OCI-LY7 (cell line): Measurements from ENCODE around the gene IQCH. TPM values are rescaled to one million over a fixed set of nuclear protein-coding genes. Genes with fewer than 3 reads are reported as not detected.
"Not testable (repeated sequence)": the region's sequence is repeated elsewhere in the genome, so short reads cannot be mapped to it uniquely, and the experiment has no call there.

ENCODE experiments used
- BruUV-seq: library from RNA; stranded (reverse); fragments of 400-500 nt; replicated peaks from 2 replicates; lab custom pipeline; 2021; lab: Mats Ljungman, UMichigan
- CTCF ChIA-PET: fragments of 300-600 bp; sonication (Branson Sonifier 250); formaldehyde crosslinking; loops from one replicate; lab custom pipeline; 2022; ENCODE audit warnings: antibody characterized with exemption; ENCODE audit not compliant: unreplicated experiment; lab: Charles Lee
- POLR2A ChIA-PET: fragments of 300-600 bp; sonication (Branson Sonifier 250); formaldehyde crosslinking; loops from one replicate; lab custom pipeline; 2022; ENCODE audit warnings: antibody characterized with exemption; lab: Charles Lee
- DNase-seq: peaks from one replicate; pipeline ENCODE4 v3.0.0-alpha.2; 2015; ENCODE audit warnings: low spot score
- H2AFZ ChIP-seq: fragments of 200-600 bp; sonication (generic), shearing (Covaris generic); 2 replicates; pipeline ENCODE4 v1.6.1; 2014; ENCODE audit warnings: mild to moderate bottlenecking, antibody characterized with exemption, low read length, moderate library complexity
- H3K27ac ChIP-seq: fragments of 200-600 bp; sonication (generic); 2 replicates; pipeline ENCODE4 v1.5.1; 2014; ENCODE audit warnings: mixed run types, low read depth, mild to moderate bottlenecking, moderate library complexity, low read length, inconsistent platforms; ENCODE audit not compliant: poor library complexity, severe bottlenecking
- H3K36me3 ChIP-seq: fragments of 200-600 bp; sonication (generic); 2 replicates; pipeline ENCODE4 v1.6.1; 2014; ENCODE audit warnings: mild to moderate bottlenecking, antibody characterized with exemption, low read length, moderate library complexity, mixed read lengths; ENCODE audit not compliant: insufficient read depth
- H3K4me1 ChIP-seq: fragments of 200-600 bp; sonication (generic); 2 replicates; pipeline ENCODE4 v1.5.1; 2014; ENCODE audit warnings: mild to moderate bottlenecking, low read length; ENCODE audit not compliant: insufficient read depth, poor library complexity, severe bottlenecking
- H3K4me2 ChIP-seq: fragments of 200-600 bp; sonication (generic); 2 replicates; pipeline ENCODE4 v1.6.1; 2014; ENCODE audit warnings: mild to moderate bottlenecking, low read length
- H3K4me3 ChIP-seq: fragments of 200-600 bp; sonication (generic); 2 replicates; pipeline ENCODE4 v1.5.1; 2014; ENCODE audit warnings: mild to moderate bottlenecking, low read depth, low read length; ENCODE audit not compliant: poor library complexity, severe bottlenecking
- H3K79me2 ChIP-seq: fragments of 200-600 bp; sonication (generic); 2 replicates; pipeline ENCODE4 v1.6.1; 2016; ENCODE audit warnings: low read depth, mild to moderate bottlenecking, low read length, moderate library complexity, mixed read lengths; ENCODE audit not compliant: insufficient read depth
- H3K9me2 ChIP-seq: fragments of 200-600 bp; sonication (generic); 2 replicates; pipeline ENCODE4 v1.6.1; 2016; ENCODE audit warnings: mild to moderate bottlenecking, low read length, mixed read lengths; ENCODE audit not compliant: insufficient read depth
- H3K9me3 ChIP-seq: fragments of 200-600 bp; sonication (generic); 2 replicates; pipeline ENCODE4 v1.6.1; 2014; ENCODE audit warnings: mild to moderate bottlenecking, mixed run types, low read length, mixed read lengths
- H4K20me1 ChIP-seq: fragments of 200-600 bp; sonication (generic); 2 replicates; pipeline ENCODE4 v1.6.1; 2014; ENCODE audit warnings: mild to moderate bottlenecking, antibody characterized with exemption, low read length, moderate library complexity, mixed read lengths; ENCODE audit not compliant: insufficient read depth
- CTCF ChIP-seq: fragments of 200-600 bp; sonication (generic); conservative IDR thresholded peaks from 2 replicates; pipeline ENCODE4 v1.5.1; 2014; ENCODE audit warnings: mild to moderate bottlenecking, antibody characterized with exemption, low read length, moderate library complexity, mixed read lengths
- EZH2phosphoT487 ChIP-seq: fragments of 200-600 bp; sonication (generic); IDR thresholded peaks from 2 replicates; pipeline ENCODE4 v1.6.1; 2018; ENCODE audit warnings: low read depth, borderline replicate concordance, mild to moderate bottlenecking, mixed run types, antibody characterized with exemption, low read length, moderate library complexity, mixed read lengths
- intact Hi-C: fragments of 100-400 bp; cut with micrococcal nuclease; formaldehyde crosslinking; loops from one replicate; pipeline ENCODE4 v1.10.0; 2022; ENCODE audit not compliant: unreplicated experiment
- total RNA-seq, 2 experiments: library from RNA; depleted of rRNA in 1 of 2; stranded (reverse); fragments of >200 nt in 1 of 2; shearing (Covaris generic) in 1 of 2; gene quantifications; 2 replicates each; pipeline ENCODE4 v1.2.3, GENCODE V29; 2014 to 2022

IQCH gene
- total RNA-seq, 2 experiments from 2014 or later: 3.9 to 5.8 TPM

GRCh38 chr15:67286400-67286799, 31.8 kb downstream of the IQCH start:
- H3K4me3 ChIP-seq, H3K9me3 ChIP-seq, H2AFZ ChIP-seq, H3K79me2 ChIP-seq, BruUV-seq, H3K27ac ChIP-seq, H4K20me1 ChIP-seq, H3K9me2 ChIP-seq, CTCF ChIA-PET, intact Hi-C loops, DNase-seq, POLR2A ChIA-PET, H3K4me1 ChIP-seq, H3K4me2 ChIP-seq, H3K36me3 ChIP-seq: not testable (repeated sequence)

DNA sequence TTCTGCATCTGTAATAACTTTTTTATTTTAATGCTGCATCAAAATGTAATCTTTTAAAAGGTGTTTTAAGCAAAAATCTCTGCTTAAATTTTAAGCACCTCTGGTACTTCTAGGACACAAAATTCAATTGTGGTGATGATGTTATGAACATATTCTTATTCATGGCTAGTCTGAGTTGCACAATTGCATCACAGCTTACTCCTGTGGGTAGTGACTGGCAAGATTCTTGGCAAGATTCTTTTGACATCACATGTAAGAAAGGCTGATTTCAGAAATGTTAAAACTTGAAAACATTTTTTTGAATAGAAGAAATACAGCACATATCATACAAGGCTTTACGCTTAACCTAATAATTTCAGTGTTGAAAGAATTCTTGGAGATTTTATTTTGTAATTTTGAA, 35.7 kb downstream of the IQCH start:
- no peaks in the 10 kb centered on the region for H3K9me2 ChIP-seq
- no peak for DNase-seq
- no peaks in the 10 kb centered on the region for H4K20me1 ChIP-seq
- no peaks in the 10 kb centered on the region for H3K79me2 ChIP-seq
- H3K4me3 ChIP-seq: no peak overlapping the region
- peaks cover 7% of the 10 kb centered on the region for H3K4me1 ChIP-seq
- no peak overlapping the region for H3K4me2 ChIP-seq
- no peaks in the 10 kb centered on the region for H3K9me3 ChIP-seq
- H2AFZ ChIP-seq: no peak overlapping the region
- no peak overlapping the region for H3K27ac ChIP-seq
- CTCF ChIA-PET: no interaction called here
- BruUV-seq: no TSS peak
- TF ChIP-seq EZH2phosphoT487 (no peak), CTCF (no peak)
- POLR2A ChIA-PET: no interaction called here
- intact Hi-C loops: no loop called here
- no peaks in the 10 kb centered on the region for H3K36me3 ChIP-seq

- POLR2A ChIA-PET: interaction anchor here (1.1 to 1.3 kb wide), 3 partner anchors 8 to 18 kb away, joined by 3 to 9 read pairs (median 3); no protein-coding TSS in a partner anchor
- CTCF ChIA-PET: no interaction called here
Measured at GRCh38 chr15:67296188-67296587, 41.6 kb downstream of the IQCH start.

More at GRCh38 chr15:67296188-67296587, 41.6 kb downstream of the IQCH start:
- H4K20me1 ChIP-seq: no peaks in the 10 kb centered on the region
- H3K4me3 ChIP-seq: peak overlapping the region; percentile 32
- TF ChIP-seq EZH2phosphoT487 (no peak), CTCF (no peak)
- no peaks in the 10 kb centered on the region for H3K36me3 ChIP-seq
- no peak overlapping the region for H3K27ac ChIP-seq
- H3K4me2 ChIP-seq: peak overlapping the region; percentile 72
- intact Hi-C loops: no loop called here
- no peaks in the 10 kb centered on the region for H3K9me2 ChIP-seq
- H2AFZ ChIP-seq: peak overlapping the region; percentile 45; the same call in 1 of the 2 replicates
- H3K4me1 ChIP-seq: peaks cover 40% of the 10 kb centered on the region
- DNase-seq: no peak
- H3K9me3 ChIP-seq: no peaks in the 10 kb centered on the region
- H3K79me2 ChIP-seq: no peaks in the 10 kb centered on the region
- BruUV-seq: no TSS peak
